ENCODE data around the gene TNFAIP6. TPM values are rescaled to one million over a fixed set of nuclear protein-coding genes. Genes with fewer than 3 reads are reported as not detected.

Gene TNFAIP6
- total and polyA plus RNA-seq, 12 donors: 0.20 to 9.0 (median 0.27) TPM; not detected in 3

DNA sequence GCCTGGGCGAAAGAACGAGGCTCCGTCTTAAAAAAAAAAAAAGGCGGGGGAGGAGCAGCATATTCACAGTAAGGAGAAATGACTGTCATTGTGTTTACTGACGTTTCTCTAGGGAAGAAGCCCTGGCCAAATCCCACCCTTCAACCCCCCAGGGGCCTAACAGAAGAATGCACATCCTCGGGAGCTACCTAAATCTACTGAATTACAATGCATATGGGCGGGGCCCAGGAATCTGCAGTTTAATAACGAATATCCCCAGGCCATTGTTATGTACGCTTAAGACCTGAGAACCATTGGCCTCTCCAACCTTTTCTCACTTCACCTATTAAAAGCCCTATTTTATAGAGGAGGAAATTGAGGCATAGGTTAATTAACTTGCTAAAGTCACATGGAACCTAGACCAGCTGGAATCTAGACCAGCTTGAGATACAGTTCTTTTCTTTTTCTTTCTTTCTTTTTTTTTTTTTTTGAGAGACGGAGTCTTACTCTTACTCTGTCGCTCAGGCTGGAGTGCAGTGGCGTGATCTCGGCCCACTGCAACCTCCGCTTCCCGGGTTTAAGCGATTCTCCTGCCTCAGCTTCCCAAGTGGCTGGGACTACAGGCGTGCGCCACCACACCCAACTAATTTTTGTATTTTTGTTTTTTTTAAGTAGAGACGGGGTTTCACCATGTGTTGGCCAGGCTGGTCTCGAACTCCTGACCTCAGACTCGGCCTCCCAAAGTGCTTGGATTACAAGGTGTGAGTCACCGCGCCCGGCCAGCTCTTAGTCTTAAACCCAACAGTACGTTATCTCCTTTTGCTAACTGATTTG is 51.6 kb downstream of the TNFAIP6 start:
- intact Hi-C loops (cut with DNase I): loop anchor here in 1 of 2 donors (10.0 kb wide), 1 partner anchor 114 kb away; no protein-coding TSS in a partner anchor
- H3K36me3 ChIP-seq (replicated peaks in 1 of 2): peaks cover 0 to 16% of the 10 kb centered on the region in 2 donors

DNA sequence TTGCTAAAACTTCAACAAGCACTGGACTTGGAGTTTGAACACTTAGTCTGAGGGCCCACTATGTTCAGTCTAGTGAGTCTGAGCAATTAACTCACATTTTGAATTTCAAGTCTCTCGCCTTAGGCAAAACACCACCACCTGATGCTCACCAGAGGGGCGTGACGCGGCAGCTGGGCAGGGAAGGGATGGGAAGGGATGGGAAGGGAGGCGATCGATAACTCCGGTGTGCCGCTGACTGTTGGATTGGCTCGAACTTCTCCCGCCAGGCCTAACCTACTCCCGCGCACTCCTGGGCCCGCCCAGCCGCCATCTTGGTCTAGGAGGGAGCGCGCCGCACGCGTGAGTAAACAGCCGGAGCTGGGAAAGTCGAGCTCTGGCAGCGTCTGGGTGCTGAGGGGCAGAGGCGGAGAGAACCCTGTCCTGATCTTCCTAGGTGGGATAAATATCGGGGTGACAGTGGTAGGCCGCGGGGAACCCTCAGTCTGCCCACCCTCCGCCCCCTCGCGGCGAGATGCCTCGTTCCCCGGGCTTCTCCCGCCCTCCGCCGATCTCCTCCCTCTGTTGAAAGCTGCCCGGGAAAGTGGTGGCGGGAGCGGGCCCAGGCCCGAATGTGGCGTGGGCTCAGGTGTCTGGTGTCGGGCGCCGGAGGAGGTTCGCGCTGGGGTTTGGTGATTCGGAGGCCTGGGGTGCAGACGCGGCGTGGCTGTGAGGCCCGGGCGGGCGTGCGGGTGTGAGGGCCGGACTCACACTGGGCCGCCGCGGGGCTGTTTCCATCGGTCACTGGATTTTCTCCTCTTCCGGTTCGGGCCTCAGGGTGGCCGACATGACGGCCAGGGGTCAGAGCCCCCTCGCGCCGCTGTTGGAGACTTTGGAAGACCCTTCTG is 52.5 kb downstream of the TNFAIP6 start, which contains the start of gene RIF1:
Gene RIF1, plus strand, starts transcription at position 302 of the 884 bp plus-strand sequence. Its CDS starts 522 bp downstream, at position 824.
- Histone ChIP-seq H3K4me1 (replicated peaks in 1 of 2) (peaks cover 0 to 15% of the 10 kb centered on the region in 2 donors), H3K9me3 (replicated peaks in 1 of 3) (no peaks in the 10 kb centered on the region), H3K4me3 (peak within 1 kb of the TSS; percentile 96 to 100 (median 99)), H3K36me3 (replicated peaks in 1 of 2) (peaks cover 0 to 24% of the 10 kb centered on the region in 2 donors), H3K27me3 (no peaks in the 10 kb centered on the region), H3K27ac (peak within 1 kb of the TSS; percentile 30 to 96 (median 82))
- WGBS, 4 donors: 0 to 1% (median 0%) methylated on average over 8 to 65 of the region's 65 CpGs
- peak; percentile 83 to 94 (median 89) for DNase-seq
- intact Hi-C loops (cut with DNase I): loop anchor here (10.0 kb wide), 2 partner anchors 115 to 125 kb away; partner anchors contain the start of gene NMI (in 1 of the 2)
- TF ChIP-seq, protein P1, sequence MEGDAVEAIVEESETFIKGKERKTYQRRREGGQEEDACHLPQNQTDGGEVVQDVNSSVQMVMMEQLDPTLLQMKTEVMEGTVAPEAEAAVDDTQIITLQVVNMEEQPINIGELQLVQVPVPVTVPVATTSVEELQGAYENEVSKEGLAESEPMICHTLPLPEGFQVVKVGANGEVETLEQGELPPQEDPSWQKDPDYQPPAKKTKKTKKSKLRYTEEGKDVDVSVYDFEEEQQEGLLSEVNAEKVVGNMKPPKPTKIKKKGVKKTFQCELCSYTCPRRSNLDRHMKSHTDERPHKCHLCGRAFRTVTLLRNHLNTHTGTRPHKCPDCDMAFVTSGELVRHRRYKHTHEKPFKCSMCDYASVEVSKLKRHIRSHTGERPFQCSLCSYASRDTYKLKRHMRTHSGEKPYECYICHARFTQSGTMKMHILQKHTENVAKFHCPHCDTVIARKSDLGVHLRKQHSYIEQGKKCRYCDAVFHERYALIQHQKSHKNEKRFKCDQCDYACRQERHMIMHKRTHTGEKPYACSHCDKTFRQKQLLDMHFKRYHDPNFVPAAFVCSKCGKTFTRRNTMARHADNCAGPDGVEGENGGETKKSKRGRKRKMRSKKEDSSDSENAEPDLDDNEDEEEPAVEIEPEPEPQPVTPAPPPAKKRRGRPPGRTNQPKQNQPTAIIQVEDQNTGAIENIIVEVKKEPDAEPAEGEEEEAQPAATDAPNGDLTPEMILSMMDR (IDR thresholded peaks at IDR 0.05): peak; percentile 34 to 85 (median 70)
- peak in 1 of 2 donors; percentile 27 for TF ChIP-seq POLR2A (IDR thresholded peaks at IDR 0.05)

More for the DNA sequence above, 51.6 kb downstream of the TNFAIP6 start:
- 89 to 90% (median 89%) methylated on average over 25 of the region's 25 CpGs for WGBS, 4 donors
- peak overlapping the region in 1 of 4 donors; percentile 99 for H3K4me3 ChIP-seq
- TF ChIP-seq POLR2A (IDR thresholded peaks at IDR 0.05): no peak
- TF ChIP-seq, protein P1 (IDR thresholded peaks at IDR 0.05): no peak
- peaks cover 0 to 15% of the 10 kb centered on the region in 2 donors for H3K4me1 ChIP-seq (replicated peaks in 1 of 2)
- no peaks in the 10 kb centered on the region for H3K27me3 ChIP-seq
- H3K27ac ChIP-seq: peak overlapping the region in 2 of 5 donors; percentile 82 to 96
- no peaks in the 10 kb centered on the region for H3K9me3 ChIP-seq (replicated peaks in 1 of 3)
- DNase-seq: no peak

DNA sequence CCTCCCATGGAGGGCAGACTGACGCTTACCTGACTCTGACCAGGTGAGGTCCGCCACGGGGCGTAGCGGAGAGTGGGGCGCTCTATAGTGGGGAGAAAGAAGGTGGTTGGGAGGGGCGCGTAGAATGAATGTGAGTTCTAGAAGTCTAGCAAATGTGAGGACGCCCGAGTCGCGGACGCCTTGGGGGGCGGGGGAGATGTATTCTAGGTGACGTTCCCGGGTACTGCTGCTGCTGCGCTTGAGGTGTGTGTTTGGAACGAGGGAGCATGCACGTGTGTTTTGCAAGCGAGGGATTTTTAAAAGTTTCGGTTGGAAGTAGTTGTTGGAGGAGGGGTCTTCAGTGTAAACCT is 53.1 kb downstream of the TNFAIP6 start:
- Histone ChIP-seq H3K9me3 (replicated peaks in 1 of 3) (no peaks in the 10 kb centered on the region), H3K36me3 (replicated peaks in 1 of 2) (peaks cover 0 to 30% of the 10 kb centered on the region in 2 donors), H3K4me3 (peak overlapping the region; percentile 96 to 100 (median 99)), H3K27me3 (no peaks in the 10 kb centered on the region), H3K27ac (peak overlapping the region in 4 of 5 donors; percentile 72 to 96 (median 88)), H3K4me1 (replicated peaks in 1 of 2) (peaks cover 0 to 15% of the 10 kb centered on the region in 2 donors)
- intact Hi-C loops (cut with DNase I): loop anchor here in 1 of 2 donors (10.0 kb wide), 1 partner anchor 126 kb away; the partner anchor contains the start of gene NMI
- peak in 4 of 7 donors; percentile 19 to 31 (median 25) for DNase-seq
- TF ChIP-seq, protein P1 (IDR thresholded peaks at IDR 0.05): no peak
- TF ChIP-seq POLR2A (IDR thresholded peaks at IDR 0.05): no peak
- 0 to 1% (median 0%) methylated on average over 21 of the region's 21 CpGs for WGBS, 4 donors
